ENCODE data around the gene FTO.
A peak's percentile ranks its signal among the peaks of the same experiment; 100 is the strongest.
"Not testable (repeated sequence)": the region's sequence is repeated elsewhere in the genome, so short reads cannot be mapped to it uniquely, and the experiment has no call there.

Gene FTO

DNA sequence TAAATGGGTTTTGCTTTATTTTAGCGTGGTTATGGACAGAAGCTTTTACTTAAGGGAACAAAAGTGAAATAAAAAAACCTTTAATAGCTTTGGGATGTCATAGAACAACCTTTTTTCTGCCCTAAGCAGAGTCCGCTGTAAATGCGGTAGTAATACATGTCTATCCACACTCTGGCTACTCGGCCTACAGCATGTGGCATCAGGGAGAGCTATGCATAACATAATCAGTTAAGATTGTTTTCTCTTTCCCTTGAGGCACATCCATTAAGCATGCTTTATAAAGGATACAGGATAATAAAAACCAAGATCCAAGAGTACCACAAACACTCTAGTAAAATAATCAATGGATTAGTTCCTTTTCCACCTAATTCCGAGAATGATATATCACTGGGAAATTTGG, 10.6 kb upstream of the FTO start:
- Histone ChIP-seq H3K36me3 (replicated peaks) (peaks cover 4% of the 10 kb centered on the region), H3K4me3 (ENCODE audit: low read depth, low read length) (no peak overlapping the region), H3K27ac (no peak overlapping the region), H3K27me3 (replicated peaks) (no peaks in the 10 kb centered on the region)
- in situ Hi-C loops (cut with HindIII; ENCODE audit: low pct_ligation_motif_present, low sequenced_read_pairs): no loop called here
- TF ChIP-seq, protein P1, sequence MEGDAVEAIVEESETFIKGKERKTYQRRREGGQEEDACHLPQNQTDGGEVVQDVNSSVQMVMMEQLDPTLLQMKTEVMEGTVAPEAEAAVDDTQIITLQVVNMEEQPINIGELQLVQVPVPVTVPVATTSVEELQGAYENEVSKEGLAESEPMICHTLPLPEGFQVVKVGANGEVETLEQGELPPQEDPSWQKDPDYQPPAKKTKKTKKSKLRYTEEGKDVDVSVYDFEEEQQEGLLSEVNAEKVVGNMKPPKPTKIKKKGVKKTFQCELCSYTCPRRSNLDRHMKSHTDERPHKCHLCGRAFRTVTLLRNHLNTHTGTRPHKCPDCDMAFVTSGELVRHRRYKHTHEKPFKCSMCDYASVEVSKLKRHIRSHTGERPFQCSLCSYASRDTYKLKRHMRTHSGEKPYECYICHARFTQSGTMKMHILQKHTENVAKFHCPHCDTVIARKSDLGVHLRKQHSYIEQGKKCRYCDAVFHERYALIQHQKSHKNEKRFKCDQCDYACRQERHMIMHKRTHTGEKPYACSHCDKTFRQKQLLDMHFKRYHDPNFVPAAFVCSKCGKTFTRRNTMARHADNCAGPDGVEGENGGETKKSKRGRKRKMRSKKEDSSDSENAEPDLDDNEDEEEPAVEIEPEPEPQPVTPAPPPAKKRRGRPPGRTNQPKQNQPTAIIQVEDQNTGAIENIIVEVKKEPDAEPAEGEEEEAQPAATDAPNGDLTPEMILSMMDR (IDR thresholded peaks at IDR 0.05; ENCODE audit: low read depth, low read length, missing control alignments): no peak
- DNase-seq: no peak

DNA sequence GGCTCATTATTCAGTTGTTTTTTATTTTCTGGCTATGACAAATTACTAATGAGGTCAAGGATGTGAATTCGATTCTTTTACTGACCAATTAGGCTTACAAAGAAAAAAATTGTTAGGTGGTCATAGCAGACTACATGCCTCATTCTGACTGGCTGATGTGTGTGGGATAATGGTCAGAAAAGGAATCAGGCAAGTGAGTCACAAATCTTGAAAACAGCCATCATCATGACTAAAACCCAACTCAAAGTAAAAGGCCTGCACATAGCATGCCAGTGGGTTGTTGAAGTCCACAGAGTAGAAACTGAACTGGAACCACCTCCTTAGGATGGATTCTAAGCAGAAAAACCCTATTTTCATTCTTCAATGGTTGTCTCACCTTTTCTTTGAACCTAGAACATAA, 8.9 kb upstream of the FTO start:
- Histone ChIP-seq H3K27me3 (replicated peaks) (no peaks in the 10 kb centered on the region), H3K36me3 (replicated peaks) (peaks cover 4% of the 10 kb centered on the region), H3K4me3 (ENCODE audit: low read depth, low read length) (no peak overlapping the region), H3K27ac (peak overlapping the region; percentile 48)
- TF ChIP-seq, protein P1 (IDR thresholded peaks at IDR 0.05; ENCODE audit: low read depth, low read length, missing control alignments): no peak
- in situ Hi-C loops (cut with HindIII; ENCODE audit: low pct_ligation_motif_present, low sequenced_read_pairs): no loop called here
- peak; percentile 68 for DNase-seq

DNA sequence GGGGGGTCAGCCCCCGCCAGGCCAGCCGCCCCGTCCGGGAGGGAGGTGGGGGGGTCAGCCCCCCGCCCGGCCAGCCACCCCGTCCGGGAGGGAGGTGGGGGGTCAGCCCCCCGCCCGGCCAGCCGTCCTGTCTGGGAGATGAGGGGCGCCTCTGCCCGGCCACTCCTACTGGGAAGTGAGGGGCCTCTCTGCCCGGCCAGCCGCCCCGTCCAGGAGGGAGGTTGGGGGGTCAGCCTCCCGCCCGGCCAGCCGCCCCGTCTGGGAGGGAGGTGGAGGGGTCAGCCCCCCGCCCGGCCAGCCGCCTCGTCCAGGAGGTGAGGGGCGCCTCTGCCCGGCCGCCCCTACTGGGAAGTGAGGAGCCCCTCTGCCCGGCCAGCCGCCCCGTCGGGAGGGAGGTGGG, 5.7 kb upstream of the FTO start:
- H3K27ac ChIP-seq; DNase-seq; H3K36me3 ChIP-seq (replicated peaks); H3K27me3 ChIP-seq (replicated peaks); in situ Hi-C loops (cut with HindIII; ENCODE audit: low pct_ligation_motif_present, low sequenced_read_pairs); H3K4me3 ChIP-seq (ENCODE audit: low read depth, low read length): not testable (repeated sequence)

DNA sequence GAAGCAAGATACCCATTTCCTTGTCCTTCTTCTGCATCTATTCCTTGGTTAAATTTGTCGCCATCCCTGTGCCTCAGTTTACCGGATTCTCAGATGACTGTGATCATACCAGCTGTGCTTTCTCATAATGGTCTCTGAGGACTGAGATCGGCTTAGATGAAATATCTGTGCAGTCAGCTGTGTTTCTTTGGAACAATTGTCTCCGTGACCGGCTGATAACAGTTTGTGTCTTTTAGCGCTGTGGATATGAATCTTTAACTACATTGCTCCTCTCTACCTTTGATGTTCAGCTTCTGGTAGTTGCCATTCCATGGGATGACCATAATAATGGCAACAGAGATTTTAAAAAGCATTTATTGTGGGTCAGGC, 473 bp downstream of the FTO start:
- peak overlapping the region; percentile 91 for H3K4me3 ChIP-seq (ENCODE audit: low read depth, low read length)
- TF ChIP-seq, protein P1 (IDR thresholded peaks at IDR 0.05; ENCODE audit: low read depth, low read length, missing control alignments): no peak
- peak overlapping the region; percentile 47 for H3K27ac ChIP-seq
- no peaks in the 10 kb centered on the region for H3K36me3 ChIP-seq (replicated peaks)
- in situ Hi-C loops (cut with HindIII; ENCODE audit: low pct_ligation_motif_present, low sequenced_read_pairs): no loop called here
- no peaks in the 10 kb centered on the region for H3K27me3 ChIP-seq (replicated peaks)
- no peak for DNase-seq

DNA sequence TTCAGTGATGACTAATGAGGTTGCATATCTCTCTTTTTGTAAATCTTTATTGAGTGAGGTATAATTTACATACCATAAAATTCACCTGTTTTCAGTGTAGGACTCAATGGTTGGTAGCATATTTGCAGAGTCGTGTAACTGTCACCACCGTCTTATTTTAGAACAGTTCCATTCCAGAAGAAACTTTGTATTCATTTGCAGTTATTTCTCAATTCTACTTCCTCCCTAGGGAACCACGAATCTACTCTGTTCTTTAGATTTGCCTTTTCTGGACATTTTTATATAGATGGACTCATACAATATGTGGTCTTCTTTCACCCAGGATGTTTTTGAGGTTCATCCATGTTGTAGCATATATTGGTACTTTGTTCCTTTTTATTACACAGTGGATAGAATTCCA, 3.7 kb downstream of the FTO start:
- TF ChIP-seq, protein P1 (IDR thresholded peaks at IDR 0.05; ENCODE audit: low read depth, low read length, missing control alignments): no peak
- in situ Hi-C loops (cut with HindIII; ENCODE audit: low pct_ligation_motif_present, low sequenced_read_pairs): no loop called here
- DNase-seq: no peak
- H3K4me3 ChIP-seq (ENCODE audit: low read depth, low read length): no peak overlapping the region
- H3K27me3 ChIP-seq (replicated peaks): no peaks in the 10 kb centered on the region
- no peak overlapping the region for H3K27ac ChIP-seq
- no peaks in the 10 kb centered on the region for H3K36me3 ChIP-seq (replicated peaks)

DNA sequence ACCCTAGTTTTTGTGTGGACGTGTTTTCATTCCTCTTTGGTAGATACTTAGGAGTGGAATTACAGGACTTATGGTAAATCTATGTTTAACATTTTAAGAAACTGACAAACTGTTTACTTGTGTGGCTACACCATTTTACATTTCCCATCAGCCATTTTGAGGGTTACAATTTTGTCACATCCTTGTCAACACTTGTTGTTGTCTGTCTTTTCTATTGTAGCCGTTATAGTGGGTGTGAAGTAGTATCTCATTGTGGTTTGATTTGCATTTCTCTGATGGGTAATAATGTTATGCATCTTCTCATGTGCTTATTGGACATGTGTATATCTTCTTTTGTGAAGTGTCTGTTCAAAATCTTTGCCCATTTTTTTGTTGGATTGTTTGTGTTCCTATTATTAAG, 4.5 kb downstream of the FTO start:
- Histone ChIP-seq H3K27me3 (replicated peaks) (no peaks in the 10 kb centered on the region), H3K36me3 (replicated peaks) (no peaks in the 10 kb centered on the region), H3K4me3 (ENCODE audit: low read depth, low read length) (no peak overlapping the region), H3K27ac (no peak overlapping the region)
- in situ Hi-C loops (cut with HindIII; ENCODE audit: low pct_ligation_motif_present, low sequenced_read_pairs): no loop called here
- TF ChIP-seq, protein P1 (IDR thresholded peaks at IDR 0.05; ENCODE audit: low read depth, low read length, missing control alignments): no peak
- DNase-seq: no peak

Data from brain microvascular endothelial cell (primary cell).